Subcutaneous adipose tissue (tissue), 4 donors: ENCODE data around the gene GLIPR1. TPM values are rescaled to one million over a fixed set of nuclear protein-coding genes. Genes with fewer than 3 reads are reported as not detected.

Source experiments
- CTCF ChIP-seq: fragments of 450-650 bp; IDR thresholded peaks from one replicate; pipeline ENCODE4 v1.5.1; 2016; ENCODE audit warnings: low read depth, mild to moderate bottlenecking, control low read depth, antibody characterized with exemption, moderate library complexity
- total RNA-seq, 4 donors: library from RNA; depleted of rRNA; stranded (reverse); fragments of >200 nt; gene quantifications; one replicate each; pipeline ENCODE4 v1.1.0, GENCODE V29; 2016

Gene GLIPR1
- total RNA-seq, 4 donors from 2014 or later = 8.9 to 82.6 (median 24.2) TPM

- no peak for TF ChIP-seq CTCF
Observed at GRCh38 chr12:75481013-75481705, 604 bp downstream of the GLIPR1 start.

GRCh38 chr12:75481774-75482173, 1.2 kb downstream of the GLIPR1 start:
- TF ChIP-seq CTCF = no peak

GRCh38 chr12:75482646-75483045, 2.1 kb downstream of the GLIPR1 start:
- TF ChIP-seq CTCF = no peak

GRCh38 chr12:75483431-75483830, 2.9 kb downstream of the GLIPR1 start:
- TF ChIP-seq CTCF = no peak

GRCh38 chr12:75487308-75487707, 6.8 kb downstream of the GLIPR1 start:
- TF ChIP-seq CTCF = no peak

- no peak for TF ChIP-seq CTCF
Observed at GRCh38 chr12:75488553-75488952, 8.0 kb downstream of the GLIPR1 start.

GRCh38 chr12:75489187-75489586, 8.6 kb downstream of the GLIPR1 start:
- no peak for TF ChIP-seq CTCF
